H1 (cell line): ENCODE data around the gene GPR17. TPM values are rescaled to one million over a fixed set of nuclear protein-coding genes. Genes with fewer than 3 reads are reported as not detected.

ENCODE experiments used
- CTCF ChIA-PET: fragments of 300-600 bp; sonication (Branson Sonifier 250); formaldehyde crosslinking; loops from one replicate; lab custom pipeline; 2021; ENCODE audit not compliant: partially characterized antibody; lab: Charles Lee
- POLR2A ChIA-PET: fragments of 300-600 bp; sonication (Branson Sonifier 250); formaldehyde crosslinking; loops from one replicate; lab custom pipeline; 2021; ENCODE audit warnings: inconsistent platforms; ENCODE audit not compliant: partially characterized antibody; lab: Charles Lee
- DNase-seq, 2 experiments: peaks; one replicate each; pipeline versions ENCODE4 v3.0.0 to v3.0.0-alpha.2; 2010 to 2022; ENCODE audit warnings: low spot score in 2 of 2, low read depth in 1 of 2, mixed read lengths in 1 of 2
- FAIRE-seq: peaks from 2 replicates; lab custom pipeline; 2011; peaks lifted over from hg19 to GRCh38; lab: Jason Lieb, UNC
- H2AFZ ChIP-seq: 2 replicates; pipeline ENCODE4 v1.8.1; 2012; ENCODE audit warnings: low read length, inconsistent platforms
- H2AK5ac ChIP-seq: 2 replicates; pipeline ENCODE4 v1.6.1; 2013; ENCODE audit warnings: low read depth, low read length
- H2BK120ac ChIP-seq: replicated peaks from 2 replicates; pipeline ENCODE3; 2013; ENCODE audit warnings: low read depth, low read length, inconsistent platforms
- H2BK12ac ChIP-seq: 2 replicates; pipeline ENCODE4 v1.6.1; 2013; ENCODE audit warnings: low read depth, low read length
- H2BK15ac ChIP-seq: 2 replicates; pipeline ENCODE4 v1.6.1; 2013; ENCODE audit warnings: low read length
- H2BK20ac ChIP-seq: 2 replicates; pipeline ENCODE4 v1.6.1; 2013; ENCODE audit warnings: low read length
- H2BK5ac ChIP-seq: 2 replicates; pipeline ENCODE4 v1.6.1; 2013; ENCODE audit warnings: low read depth, low read length
- H3K14ac ChIP-seq: 2 replicates; pipeline ENCODE4 v1.6.1; 2013; ENCODE audit warnings: inconsistent platforms; ENCODE audit not compliant: insufficient read length
- H3K18ac ChIP-seq: 2 replicates; pipeline ENCODE4 v1.6.1; 2013; ENCODE audit warnings: low read length; ENCODE audit errors: extremely low read depth
- H3K23ac ChIP-seq: 2 replicates; pipeline ENCODE4 v1.6.1; 2013; ENCODE audit warnings: inconsistent platforms; ENCODE audit not compliant: insufficient read length
- H3K23me2 ChIP-seq: 2 replicates; pipeline ENCODE4 v1.6.1; 2013; ENCODE audit warnings: low read depth, low read length
- H3K27ac ChIP-seq: 2 replicates; pipeline ENCODE4 v1.6.1; 2011; ENCODE audit warnings: low read depth, low read length, inconsistent platforms
- H3K27me3 ChIP-seq, 4 experiments: replicated peaks in 1 of 4; 1 replicate in 1 of 4; 2 replicates in 3 of 4; pipeline versions ENCODE4 v1.6.1 to v1.8.1; 2011 to 2013; ENCODE audit warnings: low read length in 3 of 4, mild to moderate bottlenecking in 3 of 4, inconsistent platforms in 2 of 4, mixed read lengths in 2 of 4, moderate library complexity in 1 of 4; ENCODE audit not compliant: control insufficient read depth in 3 of 4, insufficient read depth in 3 of 4; ENCODE audit errors: extremely low read depth in 1 of 4
- H3K36me3 ChIP-seq, 4 experiments: 2 replicates each; pipeline versions ENCODE4 v1.6.1 to v1.8.1; 2011 to 2013; ENCODE audit warnings: mild to moderate bottlenecking in 4 of 4, low read length in 3 of 4, moderate library complexity in 2 of 4, control low read depth in 1 of 4, inconsistent platforms in 1 of 4; ENCODE audit not compliant: insufficient read depth in 4 of 4, control insufficient read depth in 2 of 4
- H3K4ac ChIP-seq: replicated peaks from 2 replicates; pipeline ENCODE3; 2013; ENCODE audit warnings: low read length, low read depth, mixed read lengths, inconsistent platforms; ENCODE audit not compliant: insufficient read length
- H3K4me1 ChIP-seq, 4 experiments: replicated peaks in 1 of 4; 1 replicate in 1 of 4; 2 replicates in 3 of 4; pipeline versions ENCODE4 v1.6.1 to v1.8.1; 2011 to 2013; ENCODE audit warnings: low read length in 3 of 4, inconsistent platforms in 2 of 4, mixed read lengths in 1 of 4; ENCODE audit not compliant: insufficient read depth in 4 of 4, control insufficient read depth in 3 of 4
- H3K4me2 ChIP-seq, 2 experiments: 2 replicates each; pipeline versions ENCODE4 v1.6.1 to v1.8.1; 2011 to 2013; ENCODE audit warnings: low read depth in 2 of 2, low read length in 2 of 2, control low read depth in 1 of 2, inconsistent platforms in 1 of 2, mild to moderate bottlenecking in 1 of 2; ENCODE audit not compliant: insufficient read depth in 1 of 2
- H3K4me3 ChIP-seq, 4 experiments: fragments of 200-600, 300-600 bp in 1 of 4; sonication (generic), shearing (Covaris generic), sonication (Bioruptor Twin) in 1 of 4; 2 replicates each; pipeline versions ENCODE4 v1.5.1 to v1.8.1; 2011 to 2016; ENCODE audit warnings: low read length in 4 of 4, low read depth in 3 of 4, control low read depth in 2 of 4, inconsistent platforms in 2 of 4, mild to moderate bottlenecking in 2 of 4, mixed read lengths in 1 of 4, moderate library complexity in 1 of 4; ENCODE audit not compliant: insufficient read depth in 2 of 4; ENCODE audit errors: extremely low read depth in 1 of 4
- H3K56ac ChIP-seq: replicated peaks from 2 replicates; pipeline ENCODE3; 2013; ENCODE audit warnings: low read depth, mild to moderate bottlenecking, mixed read lengths, low read length, inconsistent platforms; ENCODE audit not compliant: insufficient read length
- H3K79me1 ChIP-seq: 2 replicates; pipeline ENCODE4 v1.6.1; 2013; ENCODE audit warnings: low read depth, low read length, control low read depth
- H3K79me2 ChIP-seq, 2 experiments: 2 replicates each; pipeline versions ENCODE4 v1.6.1 to v1.8.1; 2012 to 2013; ENCODE audit warnings: low read length in 2 of 2, mild to moderate bottlenecking in 2 of 2, inconsistent platforms in 1 of 2; ENCODE audit not compliant: insufficient read depth in 2 of 2, control insufficient read depth in 1 of 2
- H3K9ac ChIP-seq, 4 experiments: replicated peaks in 1 of 4; 1 replicate in 1 of 4; 2 replicates in 3 of 4; pipeline versions ENCODE4 v1.6.1 to v1.8.1; 2011 to 2013; ENCODE audit warnings: low read depth in 3 of 4, low read length in 3 of 4, control low read depth in 2 of 4, mild to moderate bottlenecking in 2 of 4, moderate library complexity in 2 of 4, inconsistent platforms in 1 of 4; ENCODE audit errors: extremely low read depth in 1 of 4
- H3K9me3 ChIP-seq, 2 experiments: 2 replicates each; pipeline versions ENCODE4 v1.6.1 to v1.8.1; 2012 to 2013; ENCODE audit warnings: mild to moderate bottlenecking in 2 of 2, moderate library complexity in 2 of 2, control low read depth in 1 of 2, inconsistent platforms in 1 of 2, low read depth in 1 of 2, low read length in 1 of 2, mixed read lengths in 1 of 2; ENCODE audit not compliant: insufficient read depth in 2 of 2
- H4K20me1 ChIP-seq, 2 experiments: replicated peaks in 1 of 2; 2 replicates each; pipeline versions ENCODE3 to v1.8.1; 2011 to 2013; ENCODE audit warnings: inconsistent platforms in 2 of 2, low read length in 2 of 2, mild to moderate bottlenecking in 1 of 2; ENCODE audit not compliant: insufficient read depth in 2 of 2, control insufficient read depth in 1 of 2
- H4K5ac ChIP-seq: 2 replicates; pipeline ENCODE4 v1.6.1; 2013; ENCODE audit warnings: low read length, low read depth, mixed read lengths, inconsistent platforms; ENCODE audit not compliant: insufficient read length
- H4K8ac ChIP-seq: 2 replicates; pipeline ENCODE4 v1.8.0; 2013; ENCODE audit warnings: mild to moderate bottlenecking, moderate library complexity, low read length, inconsistent platforms; ENCODE audit not compliant: insufficient read depth; ENCODE audit errors: extremely low read depth
- H4K91ac ChIP-seq: replicated peaks from 2 replicates; pipeline ENCODE3; 2013; ENCODE audit warnings: low read length, mixed read lengths, inconsistent platforms; ENCODE audit not compliant: insufficient read length
- ASH2L ChIP-seq: fragments of 200-600, 300-600 bp; sonication (generic); IDR thresholded peaks from one replicate; pipeline ENCODE4 v1.7.1; 2017; ENCODE audit warnings: low read length
- CBX8 ChIP-seq: fragments of 300-800, 300-1000 bp; sonication (generic); IDR thresholded peaks from 2 replicates; pipeline ENCODE4 v1.7.1; 2016; ENCODE audit warnings: low read depth, low read length, borderline replicate concordance
- GABPA ChIP-seq: IDR thresholded peaks from 2 replicates; pipeline ENCODE4 v1.6.1; 2011; ENCODE audit warnings: mild to moderate bottlenecking, low read length, moderate library complexity, borderline replicate concordance; ENCODE audit not compliant: insufficient read depth
- KDM5A ChIP-seq: fragments of 200-600 bp; IDR thresholded peaks from 2 replicates; pipeline ENCODE4 v1.7.1; 2012; ENCODE audit warnings: mild to moderate bottlenecking, low read length, inconsistent platforms, mixed read lengths
- MAFK ChIP-seq: IDR thresholded peaks from 2 replicates; pipeline ENCODE4 v1.6.1; 2012; ENCODE audit warnings: low read depth, mild to moderate bottlenecking, improper control_type of control experiment, low read length
- RAD21 ChIP-seq, 2 experiments: IDR thresholded peaks in 1 of 2; conservative IDR thresholded peaks in 1 of 2; 2 replicates each; pipeline ENCODE4 v1.6.1; 2011; ENCODE audit warnings: low read depth in 2 of 2, low read length in 2 of 2, improper control_type of control experiment in 1 of 2, inconsistent platforms in 1 of 2, mild to moderate bottlenecking in 1 of 2, moderate library complexity in 1 of 2
- SP1 ChIP-seq: IDR thresholded peaks from 2 replicates; pipeline ENCODE4 v1.6.1; 2011; ENCODE audit warnings: low read depth, low read length
- SRF ChIP-seq: IDR thresholded peaks from 2 replicates; pipeline ENCODE4 v1.6.1; 2011; ENCODE audit warnings: mild to moderate bottlenecking, low read depth, low read length, moderate library complexity
- SUZ12 ChIP-seq: fragments of 200-600 bp; sonication (generic); IDR thresholded peaks from 2 replicates; pipeline ENCODE4 v1.6.1; 2012; ENCODE audit warnings: mild to moderate bottlenecking, inconsistent platforms, low read length, moderate library complexity, mixed read lengths
- TEAD4 ChIP-seq: IDR thresholded peaks from 2 replicates; pipeline ENCODE4 v1.6.1; 2012; ENCODE audit warnings: low read depth, low read length, inconsistent platforms, mixed read lengths
- WGBS, 2 experiments: shearing (Covaris generic) in 1 of 2; methylation state at CpG; one replicate each; pipeline versions ENCODE4 v1.1.6 to v1.1.7; 2013 to 2015; ENCODE audit warnings: low lambda C conversion rate in 2 of 2, mixed read lengths in 2 of 2, inconsistent platforms in 1 of 2, low coverage in 1 of 2, missing lambda C conversion rate in 1 of 2; ENCODE audit not compliant: insufficient replicate concordance in 2 of 2, insufficient coverage in 1 of 2, insufficient read length in 1 of 2; ENCODE audit errors: extremely low coverage in 1 of 2, missing lambda C conversion rate in 1 of 2; 5-methylcytosine and 5-hydroxymethylcytosine counted together
- polyA plus RNA-seq, 7 experiments: library from polyadenylated mRNA; depleted of rRNA in 3 of 7; stranded (reverse) in 5 of 7; unstranded in 2 of 7; fragments of >200 nt in 5 of 7; fragments of 200-250 nt in 2 of 7; gene quantifications; 1 replicate in 5 of 7; 2 replicates in 1 of 7; 4 replicates in 1 of 7; pipeline versions ENCODE4 v1.2.1 to v1.2.3, GENCODE V29; 2011 to 2013; ENCODE audit warnings: missing spikeins in 2 of 7, mixed read lengths in 2 of 7
- total RNA-seq: library from RNA; stranded (reverse); fragmentation: NEBNext Ultra II Directional; extraction: Animal tissue kit (Norgen Biotek cat#: 25700); gene quantifications from 2 replicates; pipeline ENCODE4 v1.2.1, GENCODE V29; 2021
- TF ChIP-seq, protein P1 (sequence below): IDR thresholded peaks from 2 replicates; pipeline ENCODE4 v1.6.1; 2012; ENCODE audit warnings: inconsistent platforms

GPR17 gene
- total and polyA plus RNA-seq, 2 of the 8 experiments (the other 6 are each of a cell fraction or from before 2014, with no cell fraction given) = 0.03 TPM; not detected in 1

DNA sequence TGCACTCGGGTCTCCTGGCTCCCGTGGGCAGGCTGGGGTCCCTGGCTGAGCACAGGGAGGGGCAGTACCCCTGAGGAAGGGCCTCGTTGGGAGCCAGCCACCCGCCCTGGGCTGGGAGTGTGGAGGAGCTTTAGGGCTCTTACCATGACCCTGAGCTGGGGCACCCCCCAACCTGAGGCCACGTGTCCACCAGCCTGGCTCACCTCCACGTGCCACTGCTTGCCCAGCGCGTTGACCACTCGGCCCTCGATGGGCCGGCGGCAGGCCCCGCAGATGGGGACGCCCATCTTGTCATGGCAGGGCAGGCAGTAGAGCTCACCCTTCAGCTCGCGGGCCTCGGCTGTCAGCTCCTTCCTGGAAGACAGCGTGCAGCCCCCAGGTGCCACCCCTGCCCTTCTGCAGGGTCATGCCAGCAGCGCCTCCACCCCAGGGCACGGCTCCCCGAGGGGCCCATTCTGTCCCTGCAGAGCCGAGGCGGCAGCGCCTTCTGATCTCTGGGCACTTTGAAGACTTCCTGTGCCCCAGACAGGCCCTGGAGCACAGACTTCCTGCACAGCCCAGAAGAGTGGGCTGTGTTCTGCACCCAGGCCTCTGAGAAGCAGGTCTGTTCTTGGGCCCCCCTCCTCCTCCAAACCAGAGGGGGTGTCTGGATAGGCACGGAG is 4.0 kb upstream of the GPR17 start:
- ChIA-PET POLR2A (interaction anchor here (1.2 kb wide), 1 partner anchor 58 kb away, joined by 4 read pairs; no protein-coding TSS in a partner anchor), CTCF (interaction anchor here (0.8 to 9.8 kb wide), 7 partner anchors 10 to 128 kb away, joined by 3 to 114 read pairs (median 4); no protein-coding TSS in a partner anchor)
- WGBS, 2 experiments = 93% methylated on average over 20 of the region's 25 CpGs; no CpG with 5 or more reads in 1 of the 2 experiments
- no peak for TF ChIP-seq CBX8
- TF ChIP-seq ASH2L = no peak
- no peak for TF ChIP-seq SUZ12
- no peak for TF ChIP-seq SP1
- no peak for TF ChIP-seq MAFK
- no peak for TF ChIP-seq TEAD4
- TF ChIP-seq GABPA = no peak
- TF ChIP-seq KDM5A = no peak
- TF ChIP-seq SRF = no peak
- TF ChIP-seq, protein P1, sequence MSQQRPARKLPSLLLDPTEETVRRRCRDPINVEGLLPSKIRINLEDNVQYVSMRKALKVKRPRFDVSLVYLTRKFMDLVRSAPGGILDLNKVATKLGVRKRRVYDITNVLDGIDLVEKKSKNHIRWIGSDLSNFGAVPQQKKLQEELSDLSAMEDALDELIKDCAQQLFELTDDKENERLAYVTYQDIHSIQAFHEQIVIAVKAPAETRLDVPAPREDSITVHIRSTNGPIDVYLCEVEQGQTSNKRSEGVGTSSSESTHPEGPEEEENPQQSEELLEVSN = no peak
- no peak for TF ChIP-seq RAD21 (IDR thresholded peaks at IDR 0.05 in 1 of 2, conservative IDR thresholded peaks at IDR 0.05 in 1 of 2; ENCODE audit: low read depth in 2 of 2, low read length in 2 of 2)
- no peak overlapping the region for H2AK5ac ChIP-seq
- no peak overlapping the region for H2BK15ac ChIP-seq
- no peaks in the 10 kb centered on the region for H3K79me2 ChIP-seq
- H2AFZ ChIP-seq = no peak overlapping the region
- H3K56ac ChIP-seq = no peak overlapping the region
- H2BK20ac ChIP-seq = no peak overlapping the region
- no peak overlapping the region for H2BK12ac ChIP-seq
- H3K4me1 ChIP-seq = peaks cover 0 to 18% (median 7%) of the 10 kb centered on the region in 4 experiments; a peak in 6 of 7 replicates
- H3K23ac ChIP-seq = no peak overlapping the region
- H2BK120ac ChIP-seq = no peak overlapping the region
- H3K9me3 ChIP-seq = no peaks in the 10 kb centered on the region
- H3K4ac ChIP-seq = no peak overlapping the region
- H3K79me1 ChIP-seq = no peaks in the 10 kb centered on the region
- no peaks in the 10 kb centered on the region for H3K27me3 ChIP-seq
- no peak overlapping the region for H3K4me2 ChIP-seq
- no peak overlapping the region for H3K14ac ChIP-seq
- no peak overlapping the region for H3K4me3 ChIP-seq
- H4K8ac ChIP-seq = no peak overlapping the region
- no peak overlapping the region for H3K18ac ChIP-seq
- H3K9ac ChIP-seq = no peak overlapping the region
- H3K36me3 ChIP-seq = no peaks in the 10 kb centered on the region
- no peaks in the 10 kb centered on the region for H3K23me2 ChIP-seq
- no peak overlapping the region for H3K27ac ChIP-seq
- FAIRE-seq (no peak), DNase-seq (no peak)
- no peaks in the 10 kb centered on the region for H4K20me1 ChIP-seq
- H2BK5ac ChIP-seq = no peak overlapping the region
- no peak overlapping the region for H4K5ac ChIP-seq
- H4K91ac ChIP-seq = no peak overlapping the region
